PFSK-1 (cell line): ENCODE measurements around the gene GAL3ST3.

Experiments
- FOXP2 ChIP-seq: optimal IDR thresholded peaks from 2 replicates; pipeline ENCODE3; 2011; ENCODE audit warnings: borderline replicate concordance, control low read depth, inconsistent platforms; ENCODE audit not compliant: insufficient read depth; ENCODE audit errors: extremely low read length, extremely low read depth
- POLR2AphosphoS5 ChIP-seq: IDR thresholded peaks from 2 replicates; pipeline ENCODE4 v1.6.1; 2012; ENCODE audit warnings: low read depth, mild to moderate bottlenecking, control low read depth, low read length, moderate library complexity
- SIN3A ChIP-seq: IDR thresholded peaks from 2 replicates; pipeline ENCODE4 v1.6.1; 2012; ENCODE audit warnings: mild to moderate bottlenecking, low read length, moderate library complexity, borderline replicate concordance; ENCODE audit not compliant: insufficient read depth
- TAF1 ChIP-seq: IDR thresholded peaks from 2 replicates; pipeline ENCODE4 v1.6.1; 2012; ENCODE audit warnings: low read length, control low read depth, borderline replicate concordance; ENCODE audit not compliant: insufficient read depth
- TF ChIP-seq, protein P1 (sequence below), 2 experiments: IDR thresholded peaks; 2 replicates each; pipeline versions ENCODE4 v1.6.1 to v1.8.0; 2011 to 2012; ENCODE audit warnings: low read depth in 2 of 2, low read length in 2 of 2, control low read depth in 1 of 2, inconsistent platforms in 1 of 2, mild to moderate bottlenecking in 1 of 2, moderate library complexity in 1 of 2; ENCODE audit not compliant: insufficient read depth in 1 of 2

DNA sequence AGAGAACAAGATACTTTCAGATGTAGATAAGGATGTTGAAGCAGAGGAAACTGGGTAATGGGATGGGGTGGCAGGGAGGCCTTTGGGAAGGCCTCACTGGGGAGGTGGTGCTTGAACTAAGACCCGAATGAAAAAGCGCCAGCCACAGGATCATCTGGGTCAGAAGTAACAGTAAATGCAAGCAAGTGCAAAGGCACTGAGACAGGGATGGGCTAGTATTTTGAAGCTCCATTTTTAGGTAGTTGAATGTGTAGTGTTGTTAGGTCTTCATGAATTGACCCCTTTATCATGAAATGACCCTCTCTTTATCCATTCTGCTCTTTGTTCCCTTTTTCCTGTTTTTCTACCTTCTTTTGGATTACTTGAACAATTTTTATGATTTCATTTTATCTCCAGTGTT is 14.9 kb upstream of the GAL3ST3 start:
- TF ChIP-seq SIN3A (no peak), POLR2AphosphoS5 (no peak), TAF1 (no peak), FOXP2 (no peak)
- TF ChIP-seq, protein P1, sequence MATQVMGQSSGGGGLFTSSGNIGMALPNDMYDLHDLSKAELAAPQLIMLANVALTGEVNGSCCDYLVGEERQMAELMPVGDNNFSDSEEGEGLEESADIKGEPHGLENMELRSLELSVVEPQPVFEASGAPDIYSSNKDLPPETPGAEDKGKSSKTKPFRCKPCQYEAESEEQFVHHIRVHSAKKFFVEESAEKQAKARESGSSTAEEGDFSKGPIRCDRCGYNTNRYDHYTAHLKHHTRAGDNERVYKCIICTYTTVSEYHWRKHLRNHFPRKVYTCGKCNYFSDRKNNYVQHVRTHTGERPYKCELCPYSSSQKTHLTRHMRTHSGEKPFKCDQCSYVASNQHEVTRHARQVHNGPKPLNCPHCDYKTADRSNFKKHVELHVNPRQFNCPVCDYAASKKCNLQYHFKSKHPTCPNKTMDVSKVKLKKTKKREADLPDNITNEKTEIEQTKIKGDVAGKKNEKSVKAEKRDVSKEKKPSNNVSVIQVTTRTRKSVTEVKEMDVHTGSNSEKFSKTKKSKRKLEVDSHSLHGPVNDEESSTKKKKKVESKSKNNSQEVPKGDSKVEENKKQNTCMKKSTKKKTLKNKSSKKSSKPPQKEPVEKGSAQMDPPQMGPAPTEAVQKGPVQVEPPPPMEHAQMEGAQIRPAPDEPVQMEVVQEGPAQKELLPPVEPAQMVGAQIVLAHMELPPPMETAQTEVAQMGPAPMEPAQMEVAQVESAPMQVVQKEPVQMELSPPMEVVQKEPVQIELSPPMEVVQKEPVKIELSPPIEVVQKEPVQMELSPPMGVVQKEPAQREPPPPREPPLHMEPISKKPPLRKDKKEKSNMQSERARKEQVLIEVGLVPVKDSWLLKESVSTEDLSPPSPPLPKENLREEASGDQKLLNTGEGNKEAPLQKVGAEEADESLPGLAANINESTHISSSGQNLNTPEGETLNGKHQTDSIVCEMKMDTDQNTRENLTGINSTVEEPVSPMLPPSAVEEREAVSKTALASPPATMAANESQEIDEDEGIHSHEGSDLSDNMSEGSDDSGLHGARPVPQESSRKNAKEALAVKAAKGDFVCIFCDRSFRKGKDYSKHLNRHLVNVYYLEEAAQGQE (IDR thresholded peaks at IDR 0.05; ENCODE audit: insufficient read depth in 1 of 2, low read depth in 2 of 2, low read length in 2 of 2), result no peak
